Astrocyte (in vitro differentiated cells and primary cell): ENCODE data around the gene IER5. TPM values are rescaled to one million over a fixed set of nuclear protein-coding genes. Genes with fewer than 3 reads are reported as not detected.

Experiments
- DNase-seq: peaks from one replicate; pipeline ENCODE4 v3.0.0-alpha.2; 2010; ENCODE audit warnings: low read depth
- FAIRE-seq: peaks from 2 replicates; lab custom pipeline; 2011; peaks lifted over from hg19 to GRCh38; lab: Jason Lieb, UNC
- H2AFZ ChIP-seq: 2 replicates; pipeline ENCODE4 v1.6.0; 2012; ENCODE audit warnings: low read depth, low read length, inconsistent platforms
- H3K27ac ChIP-seq: 2 replicates; pipeline ENCODE4 v1.5.1; 2011; ENCODE audit warnings: low read depth, low read length, inconsistent platforms
- H3K27me3 ChIP-seq: 2 replicates; pipeline ENCODE4 v1.6.0; 2011; ENCODE audit warnings: low read length, inconsistent platforms; ENCODE audit not compliant: insufficient read depth
- H3K36me3 ChIP-seq: 2 replicates; pipeline ENCODE4 v1.5.1; 2011; ENCODE audit warnings: low read length, inconsistent platforms; ENCODE audit not compliant: insufficient read depth
- H3K4me1 ChIP-seq: 2 replicates; pipeline ENCODE4 v1.5.1; 2011; ENCODE audit warnings: low read length, inconsistent platforms; ENCODE audit not compliant: insufficient read depth
- H3K4me2 ChIP-seq: 2 replicates; pipeline ENCODE4 v1.6.0; 2012; ENCODE audit warnings: low read length, inconsistent platforms
- H3K4me3 ChIP-seq: 2 replicates; pipeline ENCODE4 v1.5.1; 2011; ENCODE audit warnings: low read depth, mild to moderate bottlenecking, low read length, inconsistent platforms; ENCODE audit not compliant: insufficient read depth
- H3K79me2 ChIP-seq: 2 replicates; pipeline ENCODE4 v1.6.0; 2012; ENCODE audit warnings: mild to moderate bottlenecking, low read length, inconsistent platforms; ENCODE audit not compliant: insufficient read depth
- H3K9ac ChIP-seq: 2 replicates; pipeline ENCODE4 v1.6.0; 2012; ENCODE audit warnings: mild to moderate bottlenecking, low read length, inconsistent platforms
- H3K9me3 ChIP-seq: 2 replicates; pipeline ENCODE4 v1.5.1; 2012; ENCODE audit warnings: low read depth, mild to moderate bottlenecking, low read length, inconsistent platforms; ENCODE audit not compliant: insufficient read depth
- H4K20me1 ChIP-seq: 2 replicates; pipeline ENCODE4 v1.6.0; 2012; ENCODE audit warnings: low read length, inconsistent platforms; ENCODE audit not compliant: insufficient read depth
- H3K27ac Mint-ChIP-seq: one replicate; pipeline ENCODE4 v1.8.0; 2021; ENCODE audit warnings: mild to moderate bottlenecking, mixed read lengths; ENCODE audit not compliant: unreplicated experiment
- H3K27me3 Mint-ChIP-seq: one replicate; pipeline ENCODE4 v1.8.0; 2021; ENCODE audit warnings: low read depth, mixed read lengths; ENCODE audit not compliant: unreplicated experiment
- H3K36me3 Mint-ChIP-seq: one replicate; pipeline ENCODE4 v1.8.0; 2021; ENCODE audit warnings: low read depth, mixed read lengths; ENCODE audit not compliant: unreplicated experiment
- H3K4me1 Mint-ChIP-seq: one replicate; pipeline ENCODE4 v1.8.0; 2021; ENCODE audit warnings: low read depth, mixed read lengths; ENCODE audit not compliant: unreplicated experiment
- H3K4me3 Mint-ChIP-seq: one replicate; pipeline ENCODE4 v1.8.0; 2021; ENCODE audit warnings: mild to moderate bottlenecking, moderate library complexity, mixed read lengths; ENCODE audit not compliant: unreplicated experiment
- H3K9me3 Mint-ChIP-seq: one replicate; pipeline ENCODE4 v1.8.0; 2021; ENCODE audit warnings: mild to moderate bottlenecking, mixed read lengths; ENCODE audit not compliant: unreplicated experiment
- EZH2 ChIP-seq: IDR thresholded peaks from 2 replicates; pipeline ENCODE4 v1.6.1; 2012; ENCODE audit warnings: mild to moderate bottlenecking, low read length, inconsistent platforms; ENCODE audit not compliant: insufficient read depth
- total RNA-seq: library from RNA; stranded (reverse); gene quantifications from 2 replicates; pipeline ENCODE4 v1.2.1, GENCODE V29; 2021
- TF ChIP-seq, protein P1 (sequence below): IDR thresholded peaks from 2 replicates; pipeline ENCODE4 v1.5.1; 2011; ENCODE audit warnings: low read depth, mild to moderate bottlenecking, inconsistent platforms, low read length, moderate library complexity; ENCODE audit not compliant: insufficient read depth

IER5 gene
- total RNA-seq, 1 donor from 2014 or later: 28.3 TPM

DNA sequence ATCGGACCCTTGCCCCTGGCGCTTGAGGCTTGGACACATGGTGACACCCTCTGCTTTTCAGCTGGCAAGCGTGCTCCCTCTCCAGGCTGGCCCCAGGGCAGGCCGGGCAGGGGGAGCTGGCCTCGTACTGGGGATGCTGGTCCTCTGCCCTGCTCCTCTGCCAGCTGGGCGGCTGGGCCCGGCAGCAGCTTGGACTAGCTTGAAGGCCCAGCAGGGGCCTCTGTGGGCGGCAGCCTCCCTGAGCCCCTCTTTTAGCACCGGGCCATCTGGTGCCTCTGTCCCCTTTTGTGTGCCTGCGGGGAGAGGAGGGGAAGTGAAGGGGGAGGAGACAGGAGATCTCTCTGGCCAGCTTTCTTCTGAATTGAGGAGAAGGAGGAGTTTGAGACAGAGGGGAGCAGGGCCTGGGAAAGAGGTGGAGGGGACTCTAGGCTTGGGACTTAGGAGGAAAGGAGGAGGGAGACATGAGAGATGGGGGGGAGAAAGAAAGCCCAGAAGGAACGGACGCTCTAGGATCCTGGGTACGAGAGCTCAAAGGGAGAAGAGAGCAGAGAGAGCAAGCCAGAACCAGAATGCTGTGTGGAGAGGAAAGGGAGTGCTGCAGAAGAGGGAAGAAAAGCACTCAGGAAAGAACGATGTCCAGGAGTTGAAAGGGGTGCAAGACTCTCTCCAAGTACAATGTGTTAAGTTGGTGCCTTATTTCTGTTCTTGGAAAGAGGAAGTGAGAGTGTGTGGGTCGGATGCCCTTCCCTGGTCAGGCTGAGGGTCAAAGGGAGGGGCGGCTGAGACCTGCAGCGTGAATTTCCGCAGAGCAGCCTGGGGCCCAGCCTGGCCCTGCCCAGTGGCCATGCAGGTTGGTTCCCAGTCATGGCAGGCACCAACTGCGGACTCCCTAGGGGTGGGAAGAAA is 40.3 kb downstream of the IER5 start:
- Histone ChIP-seq H3K4me1 (peaks cover 11% of the 10 kb centered on the region), H3K4me2 (peak overlapping the region; percentile 1), H3K79me2 (no peaks in the 10 kb centered on the region), H4K20me1 (no peaks in the 10 kb centered on the region), H3K27me3 (no peaks in the 10 kb centered on the region), H2AFZ (peak overlapping the region; percentile 55), H3K27ac (no peak overlapping the region), H3K36me3 (no peaks in the 10 kb centered on the region), H3K9me3 (no peaks in the 10 kb centered on the region), H3K4me3 (no peak overlapping the region), H3K9ac (no peak overlapping the region)
- FAIRE-seq (no peak), DNase-seq (no peak)
- Mint-ChIP-seq H3K36me3 (no peaks in the 10 kb centered on the region), H3K4me1 (peaks cover 15% of the 10 kb centered on the region), H3K4me3 (no peak overlapping the region), H3K27me3 (peaks cover 2% of the 10 kb centered on the region), H3K27ac (peak overlapping the region; percentile 69), H3K9me3 (no peaks in the 10 kb centered on the region)
- TF ChIP-seq, protein P1, sequence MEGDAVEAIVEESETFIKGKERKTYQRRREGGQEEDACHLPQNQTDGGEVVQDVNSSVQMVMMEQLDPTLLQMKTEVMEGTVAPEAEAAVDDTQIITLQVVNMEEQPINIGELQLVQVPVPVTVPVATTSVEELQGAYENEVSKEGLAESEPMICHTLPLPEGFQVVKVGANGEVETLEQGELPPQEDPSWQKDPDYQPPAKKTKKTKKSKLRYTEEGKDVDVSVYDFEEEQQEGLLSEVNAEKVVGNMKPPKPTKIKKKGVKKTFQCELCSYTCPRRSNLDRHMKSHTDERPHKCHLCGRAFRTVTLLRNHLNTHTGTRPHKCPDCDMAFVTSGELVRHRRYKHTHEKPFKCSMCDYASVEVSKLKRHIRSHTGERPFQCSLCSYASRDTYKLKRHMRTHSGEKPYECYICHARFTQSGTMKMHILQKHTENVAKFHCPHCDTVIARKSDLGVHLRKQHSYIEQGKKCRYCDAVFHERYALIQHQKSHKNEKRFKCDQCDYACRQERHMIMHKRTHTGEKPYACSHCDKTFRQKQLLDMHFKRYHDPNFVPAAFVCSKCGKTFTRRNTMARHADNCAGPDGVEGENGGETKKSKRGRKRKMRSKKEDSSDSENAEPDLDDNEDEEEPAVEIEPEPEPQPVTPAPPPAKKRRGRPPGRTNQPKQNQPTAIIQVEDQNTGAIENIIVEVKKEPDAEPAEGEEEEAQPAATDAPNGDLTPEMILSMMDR: no peak
- TF ChIP-seq EZH2: no peak

DNA sequence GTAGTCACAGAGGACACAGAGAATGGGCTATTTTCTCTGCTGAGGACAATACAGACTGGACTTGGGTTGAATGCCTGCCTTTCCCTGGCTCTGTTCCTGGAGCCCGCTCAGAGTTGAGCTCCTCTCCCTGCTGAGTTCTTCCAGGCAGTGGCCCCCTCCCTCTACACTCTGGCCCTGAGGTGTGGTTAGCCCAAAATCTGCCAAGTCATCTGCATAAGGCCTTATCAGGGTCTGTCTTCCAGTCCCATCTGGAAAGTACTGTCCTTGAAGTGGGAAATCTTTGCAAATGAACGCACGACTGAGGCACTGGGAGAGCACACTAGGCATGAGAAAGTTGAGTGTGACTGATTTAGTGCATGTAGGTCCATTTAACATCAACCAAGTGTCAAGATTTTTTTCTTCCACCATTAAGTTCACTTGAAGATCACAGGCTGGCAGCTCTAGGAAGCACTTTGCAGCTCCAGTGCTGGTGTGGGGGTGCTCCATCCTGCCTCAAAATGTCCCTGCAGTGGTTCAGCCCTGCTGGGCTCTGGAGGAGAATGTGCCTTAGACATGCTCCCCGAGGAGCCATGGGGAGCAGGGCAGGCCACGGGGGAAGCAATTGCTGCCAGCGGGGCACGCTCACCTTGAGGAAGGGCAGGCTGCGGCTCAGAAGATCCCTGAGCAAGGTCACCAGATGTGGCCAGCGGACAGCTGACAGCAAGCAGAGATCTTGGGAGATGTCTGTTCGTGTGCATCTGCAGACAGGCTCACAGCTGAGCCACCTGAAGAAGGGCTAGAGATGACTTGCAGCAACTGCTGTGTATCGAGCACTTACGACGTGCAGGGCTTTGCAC is 41.5 kb downstream of the IER5 start:
- H3K36me3 ChIP-seq: no peaks in the 10 kb centered on the region
- H3K27me3 ChIP-seq: no peaks in the 10 kb centered on the region
- no peak overlapping the region for H3K4me3 Mint-ChIP-seq
- H4K20me1 ChIP-seq: no peaks in the 10 kb centered on the region
- no peak overlapping the region for H2AFZ ChIP-seq
- no peaks in the 10 kb centered on the region for H3K36me3 Mint-ChIP-seq
- no peak overlapping the region for H3K9ac ChIP-seq
- peaks cover 19% of the 10 kb centered on the region for H3K4me1 Mint-ChIP-seq
- TF ChIP-seq EZH2: no peak
- TF ChIP-seq, protein P1: no peak
- peaks cover 16% of the 10 kb centered on the region for H3K4me1 ChIP-seq
- H3K4me3 ChIP-seq: no peak overlapping the region
- no peaks in the 10 kb centered on the region for H3K9me3 Mint-ChIP-seq
- H3K27me3 Mint-ChIP-seq: peaks cover 2% of the 10 kb centered on the region
- H3K79me2 ChIP-seq: no peaks in the 10 kb centered on the region
- H3K9me3 ChIP-seq: no peaks in the 10 kb centered on the region
- DNase-seq (no peak), FAIRE-seq (no peak)
- H3K27ac ChIP-seq: no peak overlapping the region
- no peak overlapping the region for H3K27ac Mint-ChIP-seq
- H3K4me2 ChIP-seq: no peak overlapping the region
